Left ventricle myocardium inferior (tissue), 1 donor: ENCODE data around the gene LCP2. TPM values are rescaled to one million over a fixed set of nuclear protein-coding genes. Genes with fewer than 3 reads are reported as not detected.

Experiments used
- DNase-seq: peaks from one replicate; pipeline ENCODE4 v3.0.0-alpha.2; 2020
- H3K27ac ChIP-seq: fragments of 200-600 bp; replicated peaks from 2 replicates; pipeline ENCODE4 v1.8.0; 2021
- H3K27me3 ChIP-seq: fragments of 200-600 bp; 2 replicates; pipeline ENCODE4 v1.8.0; 2021; ENCODE audit warnings: low read depth
- H3K36me3 ChIP-seq: fragments of 200-600 bp; 2 replicates; pipeline ENCODE4 v1.8.0; 2021
- H3K4me1 ChIP-seq: fragments of 200-600 bp; 2 replicates; pipeline ENCODE4 v1.8.0; 2021
- H3K4me3 ChIP-seq: fragments of 200-600 bp; 2 replicates; pipeline ENCODE4 v1.8.0; 2021; ENCODE audit warnings: mild to moderate bottlenecking, moderate library complexity
- H3K9me3 ChIP-seq: fragments of 200-600 bp; replicated peaks from 2 replicates; pipeline ENCODE4 v1.8.0; 2021
- CTCF ChIP-seq: fragments of 200-600 bp; IDR thresholded peaks from 2 replicates; pipeline ENCODE4 v1.8.0; 2021; ENCODE audit warnings: antibody characterized with exemption, mild to moderate bottlenecking, borderline replicate concordance
- intact Hi-C: fragments of 100-400 bp; cut with micrococcal nuclease; formaldehyde crosslinking; loops from one replicate; pipeline ENCODE4 v1.11.0; 2022
- total RNA-seq: library from RNA; stranded (reverse); fragmentation: NEBNext Ultra II Directional; extraction: Animal tissue kit (Norgen Biotek cat#: 25700); gene quantifications from one replicate; pipeline ENCODE4 v1.2.1, GENCODE V29; 2021
- donor health status: DM: no; HTN: yes; CAD: no; lungs with severe emphysema.

The LCP2 gene
- total RNA-seq, 1 donor from 2014 or later = 3.9 TPM

- Histone ChIP-seq H3K36me3 (no peaks in the 10 kb centered on the region), H3K9me3 (no peaks in the 10 kb centered on the region), H3K27me3 (no peaks in the 10 kb centered on the region), H3K4me1 (peaks cover 14% of the 10 kb centered on the region), H3K4me3 (no peak overlapping the region), H3K27ac (no peak overlapping the region)
- intact Hi-C loops = no loop called here
- no peak for DNase-seq
- no peak for TF ChIP-seq CTCF
Measured at GRCh38 chr5:170336065-170336464, 38.5 kb upstream of the LCP2 start.

DNA sequence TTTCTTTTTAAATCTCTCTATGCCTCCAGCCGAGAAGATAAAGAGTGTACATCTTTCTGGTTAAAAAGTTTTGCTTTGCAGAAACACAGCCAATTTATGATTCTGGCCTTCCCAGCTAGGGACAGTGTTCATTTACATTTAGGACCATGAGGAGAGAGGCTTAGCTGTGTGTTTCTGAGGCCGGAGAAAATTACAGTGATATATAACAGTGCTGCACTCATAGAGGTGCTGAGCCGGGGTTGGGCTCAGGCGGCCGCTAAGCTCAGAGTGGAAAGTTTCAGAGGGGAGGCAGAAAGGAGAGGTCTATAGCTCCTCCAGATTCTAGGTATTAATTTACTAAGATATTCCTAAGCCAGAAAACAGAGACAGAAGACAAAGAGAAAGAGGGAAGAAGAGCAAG, 37.0 kb upstream of the LCP2 start:
- Histone ChIP-seq H3K27ac (no peak overlapping the region), H3K4me3 (no peak overlapping the region), H3K27me3 (no peaks in the 10 kb centered on the region), H3K9me3 (no peaks in the 10 kb centered on the region), H3K36me3 (no peaks in the 10 kb centered on the region), H3K4me1 (peaks cover 23% of the 10 kb centered on the region)
- TF ChIP-seq CTCF = no peak
- no peak for DNase-seq
- intact Hi-C loops = no loop called here

- H3K4me3 ChIP-seq = no peak overlapping the region
- no peaks in the 10 kb centered on the region for H3K27me3 ChIP-seq
- no peak overlapping the region for H3K27ac ChIP-seq
- intact Hi-C loops = no loop called here
- no peak for DNase-seq
- no peaks in the 10 kb centered on the region for H3K9me3 ChIP-seq
- TF ChIP-seq CTCF = no peak
- H3K4me1 ChIP-seq = peaks cover 21% of the 10 kb centered on the region
- H3K36me3 ChIP-seq = no peaks in the 10 kb centered on the region
Measured at GRCh38 chr5:170333161-170333910, 35.8 kb upstream of the LCP2 start.

DNA sequence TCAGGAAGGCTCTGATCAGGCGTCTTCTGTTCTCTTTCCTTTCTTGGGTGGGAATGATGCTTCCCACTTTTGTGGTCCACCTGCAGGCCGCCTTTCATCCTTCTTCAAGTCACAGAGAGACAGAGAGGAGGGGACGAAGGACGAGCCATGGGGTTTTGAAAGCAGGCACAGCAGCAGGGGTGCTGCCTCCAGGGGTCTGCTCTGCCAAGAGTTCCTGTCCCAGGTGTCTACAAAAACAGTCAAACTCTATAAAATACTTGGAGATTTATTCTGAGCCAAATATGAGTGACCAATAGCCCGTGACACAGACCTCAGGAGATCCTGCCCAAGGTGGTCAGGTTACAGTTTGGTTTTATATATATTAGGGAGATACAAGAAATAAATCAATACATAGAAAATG, 34.5 kb upstream of the LCP2 start:
- Histone ChIP-seq H3K4me1 (peaks cover 18% of the 10 kb centered on the region), H3K27me3 (no peaks in the 10 kb centered on the region), H3K27ac (peak overlapping the region; percentile 81), H3K9me3 (no peaks in the 10 kb centered on the region), H3K4me3 (no peak overlapping the region), H3K36me3 (no peaks in the 10 kb centered on the region)
- TF ChIP-seq CTCF = no peak
- intact Hi-C loops = no loop called here
- no peak for DNase-seq

DNA sequence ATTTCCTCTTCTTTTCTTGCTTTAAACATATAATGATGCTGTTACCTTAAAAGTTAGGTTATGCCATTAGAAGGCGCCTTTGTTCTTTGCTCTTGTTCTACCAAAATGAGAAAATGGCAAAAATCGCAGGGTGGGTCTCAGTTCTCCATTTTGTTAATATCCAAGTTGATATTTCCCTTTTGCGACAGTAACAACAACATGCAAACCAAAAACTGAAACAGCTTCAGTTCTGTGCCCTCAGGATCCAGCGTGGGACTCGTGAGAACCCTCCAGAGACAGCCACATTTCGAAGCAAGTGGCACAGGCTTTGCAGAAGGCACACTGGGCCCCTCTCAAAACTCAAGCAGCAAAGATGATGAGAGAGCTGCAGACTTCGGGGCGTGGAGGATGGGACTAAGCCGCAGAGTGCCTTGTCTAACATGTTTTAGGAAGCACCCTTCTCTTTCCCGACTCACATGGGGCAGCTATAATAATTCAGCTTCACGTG, 33.0 kb upstream of the LCP2 start:
- no peak overlapping the region for H3K4me3 ChIP-seq
- peaks cover 18% of the 10 kb centered on the region for H3K4me1 ChIP-seq
- DNase-seq = no peak
- H3K36me3 ChIP-seq = no peaks in the 10 kb centered on the region
- H3K9me3 ChIP-seq = no peaks in the 10 kb centered on the region
- H3K27me3 ChIP-seq = no peaks in the 10 kb centered on the region
- H3K27ac ChIP-seq = peak overlapping the region; percentile 81
- intact Hi-C loops = no loop called here
- no peak for TF ChIP-seq CTCF
